Measurements from ENCODE around the gene PHACTR4.

- no peak for TF ChIP-seq POLR2A (IDR thresholded peaks at IDR 0.05)
- TF ChIP-seq CTCF (IDR thresholded peaks at IDR 0.05 in 4 of 5, conservative IDR thresholded peaks at IDR 0.05 in 1 of 5), result no peak
Observed at GRCh38 chr1:28329395-28330153, 40.0 kb upstream of the PHACTR4 start.

Data from gastrocnemius medialis (tissue), 4 donors.